Memory B cell (primary cell): Measurements from ENCODE around the gene DAPK1.

ENCODE experiments used
- ATAC-seq: fragments of 150-1000 bp; cut with Tn5 transposase; 2 replicates; pipeline ENCODE4 v1.10.0; 2021; ENCODE audit warnings: low read depth, mild to moderate bottlenecking, moderate library complexity
- DNase-seq, 2 donors: peaks; one replicate each; pipeline ENCODE4 v3.0.0; 2022; ENCODE audit warnings: low spot score in 2 of 2
- H3K27ac Mint-ChIP-seq: one replicate; pipeline ENCODE4 v1.8.0; 2022; ENCODE audit warnings: mild to moderate bottlenecking, moderate library complexity, mixed read lengths
- H3K27me3 Mint-ChIP-seq: one replicate; pipeline ENCODE4 v1.8.0; 2022; ENCODE audit warnings: mixed read lengths
- H3K36me3 Mint-ChIP-seq: one replicate; pipeline ENCODE4 v1.8.0; 2022; ENCODE audit warnings: mild to moderate bottlenecking, mixed read lengths
- H3K4me1 Mint-ChIP-seq: one replicate; pipeline ENCODE4 v1.8.0; 2022; ENCODE audit warnings: mixed read lengths
- H3K4me3 Mint-ChIP-seq: one replicate; pipeline ENCODE4 v1.8.0; 2022; ENCODE audit warnings: mild to moderate bottlenecking, moderate library complexity, mixed read lengths
- H3K9me3 Mint-ChIP-seq: one replicate; pipeline ENCODE4 v1.8.0; 2022; ENCODE audit warnings: mixed read lengths

Gene DAPK1

DNA sequence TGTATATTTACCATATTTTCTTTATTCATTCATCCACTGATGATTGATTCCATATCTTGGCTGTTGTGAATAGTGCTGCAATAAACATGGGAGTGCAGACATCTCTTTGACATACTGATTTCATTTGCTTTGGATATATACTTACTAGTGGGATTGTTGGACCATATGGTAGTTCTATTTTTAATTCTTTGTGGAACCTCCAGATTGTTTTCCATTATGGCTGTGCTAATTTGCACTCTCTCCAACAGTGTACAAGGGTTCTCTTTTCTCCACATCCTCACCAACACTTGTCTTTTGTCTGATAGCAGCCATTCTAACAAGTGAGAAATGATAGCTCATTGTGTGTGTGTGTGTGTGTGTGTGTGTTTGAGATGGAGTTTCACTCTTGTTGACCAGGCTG, 86.7 kb downstream of the DAPK1 start:
- no peaks in the 10 kb centered on the region for H3K27me3 Mint-ChIP-seq
- ATAC-seq (no peak), DNase-seq (no peak)
- H3K27ac Mint-ChIP-seq: no peak overlapping the region
- H3K4me1 Mint-ChIP-seq: no peaks in the 10 kb centered on the region
- no peaks in the 10 kb centered on the region for H3K36me3 Mint-ChIP-seq
- H3K9me3 Mint-ChIP-seq: no peaks in the 10 kb centered on the region
- H3K4me3 Mint-ChIP-seq: no peak overlapping the region

DNA sequence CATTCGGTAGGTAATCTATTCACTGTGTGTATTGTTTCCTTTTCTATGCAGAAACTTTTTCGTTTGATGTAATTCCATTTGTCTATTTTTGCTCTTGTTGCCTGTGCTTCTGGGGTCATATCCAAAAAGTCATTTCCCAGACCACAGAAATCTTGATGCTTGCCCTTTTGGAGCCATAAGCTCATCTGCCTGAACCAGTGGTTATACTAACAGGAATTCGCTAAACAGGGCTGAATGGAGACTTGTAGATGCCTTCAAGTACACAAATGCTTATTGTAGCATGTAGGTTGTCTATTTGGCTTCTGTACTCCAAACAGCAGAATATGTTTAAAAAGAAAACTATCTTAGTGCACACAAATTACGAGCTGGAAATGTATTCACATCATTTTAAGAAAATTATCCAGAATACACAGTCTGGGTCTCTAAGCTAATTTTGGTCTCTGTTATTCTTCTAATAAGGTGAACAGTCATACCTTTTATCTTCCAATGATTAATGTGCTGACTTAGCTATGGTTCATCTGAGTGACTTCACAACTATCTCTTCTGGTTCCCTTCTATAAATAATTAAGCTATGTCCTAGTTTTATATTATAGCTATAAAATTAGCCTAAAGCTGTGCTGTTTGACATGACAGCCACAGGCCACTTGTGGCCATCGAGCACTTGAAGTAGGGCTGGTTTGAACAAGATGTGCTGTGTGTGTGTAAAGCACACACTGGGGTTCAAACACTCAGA, 87.6 kb downstream of the DAPK1 start:
- Mint-ChIP-seq H3K36me3 (no peaks in the 10 kb centered on the region), H3K9me3 (no peaks in the 10 kb centered on the region), H3K4me3 (no peak overlapping the region), H3K27me3 (no peaks in the 10 kb centered on the region), H3K27ac (no peak overlapping the region), H3K4me1 (no peaks in the 10 kb centered on the region)
- no peak for DNase-seq
- ATAC-seq: no peak

DNA sequence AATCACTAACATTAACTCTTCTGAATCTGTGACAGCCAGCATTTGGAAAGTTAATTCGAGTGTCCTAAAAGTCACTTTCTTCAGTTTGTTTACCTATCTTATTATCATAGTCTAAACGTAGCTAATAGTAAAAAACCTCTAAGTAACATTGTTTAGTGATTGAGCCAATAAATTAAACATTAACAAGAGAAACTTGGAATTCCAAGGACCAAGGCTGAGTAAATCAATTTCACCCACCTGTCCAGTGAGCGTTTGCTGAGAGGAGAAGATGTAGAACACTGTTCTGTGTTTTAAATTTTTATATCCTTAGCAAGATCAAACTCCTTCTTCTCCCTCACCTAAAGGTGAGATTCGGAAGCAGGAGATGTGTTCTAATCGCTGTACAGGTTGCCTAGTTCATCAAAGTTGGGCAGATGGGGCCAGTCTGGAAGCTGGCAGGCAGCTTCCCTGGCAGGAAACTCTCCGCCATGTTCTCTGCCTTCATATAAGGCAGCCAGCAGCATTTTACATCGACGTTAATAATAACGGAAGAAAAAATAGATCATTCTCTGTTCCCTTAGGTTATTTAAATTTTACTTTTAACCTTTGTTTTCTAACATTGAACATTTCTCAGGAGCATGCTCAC, 89.2 kb downstream of the DAPK1 start:
- Mint-ChIP-seq H3K4me3 (no peak overlapping the region), H3K27ac (no peak overlapping the region), H3K27me3 (no peaks in the 10 kb centered on the region), H3K9me3 (no peaks in the 10 kb centered on the region), H3K4me1 (no peaks in the 10 kb centered on the region), H3K36me3 (no peaks in the 10 kb centered on the region)
- ATAC-seq (no peak), DNase-seq (no peak)

DNA sequence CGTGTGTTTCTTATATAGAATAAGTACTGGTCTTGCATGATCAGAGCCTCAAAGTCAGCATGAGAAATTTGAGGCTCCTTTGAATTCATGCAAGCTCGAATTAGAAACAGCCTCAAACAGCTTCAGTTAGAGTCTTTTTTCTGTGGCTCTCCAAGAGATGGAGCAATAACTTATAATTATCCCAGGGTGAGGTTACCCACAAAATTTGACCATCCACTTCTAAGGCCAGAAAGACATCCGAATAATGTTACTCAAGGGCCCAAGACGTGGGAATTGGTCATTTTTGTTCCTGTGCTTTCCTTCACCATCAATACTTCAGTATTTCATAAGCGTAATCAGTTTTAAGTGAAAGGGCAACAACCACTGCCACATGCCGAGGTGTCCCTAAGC, 89.7 kb downstream of the DAPK1 start:
- DNase-seq (no peak), ATAC-seq (no peak)
- no peaks in the 10 kb centered on the region for H3K27me3 Mint-ChIP-seq
- H3K36me3 Mint-ChIP-seq: no peaks in the 10 kb centered on the region
- no peaks in the 10 kb centered on the region for H3K9me3 Mint-ChIP-seq
- H3K4me1 Mint-ChIP-seq: no peaks in the 10 kb centered on the region
- H3K4me3 Mint-ChIP-seq: no peak overlapping the region
- no peak overlapping the region for H3K27ac Mint-ChIP-seq

DNA sequence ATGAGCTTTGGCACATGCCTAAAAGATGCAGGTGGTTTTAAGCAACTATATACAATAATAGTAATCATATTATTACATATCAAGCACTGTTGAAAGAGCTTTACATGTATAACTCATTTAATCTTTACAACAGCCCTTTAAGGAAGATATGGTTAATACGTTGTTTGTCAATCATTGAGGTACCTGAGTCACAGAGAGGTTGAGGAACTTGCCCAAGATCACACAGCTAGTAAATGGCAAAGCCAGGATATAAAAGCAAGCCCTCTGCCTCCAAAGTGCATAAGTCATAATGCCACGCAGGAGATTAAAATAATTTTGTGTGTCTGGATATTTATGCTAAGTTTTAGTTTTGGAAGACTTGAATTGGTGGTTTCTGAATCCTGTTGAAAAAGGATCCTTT, 90.2 kb downstream of the DAPK1 start:
- peaks cover 1% of the 10 kb centered on the region for H3K27me3 Mint-ChIP-seq
- no peak overlapping the region for H3K27ac Mint-ChIP-seq
- no peaks in the 10 kb centered on the region for H3K36me3 Mint-ChIP-seq
- ATAC-seq (no peak), DNase-seq (no peak)
- no peak overlapping the region for H3K4me3 Mint-ChIP-seq
- no peaks in the 10 kb centered on the region for H3K4me1 Mint-ChIP-seq
- H3K9me3 Mint-ChIP-seq: no peaks in the 10 kb centered on the region

DNA sequence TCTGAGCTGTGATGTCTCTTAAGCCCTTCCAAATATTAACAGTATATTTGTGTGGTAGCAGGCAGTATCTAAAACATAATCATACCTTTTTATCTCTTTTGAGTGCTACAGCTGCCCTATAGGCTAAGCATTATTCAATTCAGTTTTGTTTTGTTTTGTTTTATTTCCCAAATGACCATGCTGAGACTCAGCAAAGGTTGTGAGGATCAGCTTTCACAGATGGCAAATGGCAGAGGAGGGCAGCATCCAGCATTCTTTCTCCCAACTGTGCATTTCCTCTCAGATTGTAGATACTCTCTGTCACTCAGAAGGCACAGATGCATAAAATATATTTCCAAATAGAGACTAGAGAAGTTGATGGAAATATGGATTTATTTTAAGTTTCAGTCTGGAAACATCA, 90.7 kb downstream of the DAPK1 start:
- Mint-ChIP-seq H3K27ac (no peak overlapping the region), H3K27me3 (peaks cover 1% of the 10 kb centered on the region), H3K36me3 (no peaks in the 10 kb centered on the region), H3K4me3 (no peak overlapping the region), H3K4me1 (no peaks in the 10 kb centered on the region), H3K9me3 (no peaks in the 10 kb centered on the region)
- DNase-seq: no peak
- ATAC-seq: no peak

DNA sequence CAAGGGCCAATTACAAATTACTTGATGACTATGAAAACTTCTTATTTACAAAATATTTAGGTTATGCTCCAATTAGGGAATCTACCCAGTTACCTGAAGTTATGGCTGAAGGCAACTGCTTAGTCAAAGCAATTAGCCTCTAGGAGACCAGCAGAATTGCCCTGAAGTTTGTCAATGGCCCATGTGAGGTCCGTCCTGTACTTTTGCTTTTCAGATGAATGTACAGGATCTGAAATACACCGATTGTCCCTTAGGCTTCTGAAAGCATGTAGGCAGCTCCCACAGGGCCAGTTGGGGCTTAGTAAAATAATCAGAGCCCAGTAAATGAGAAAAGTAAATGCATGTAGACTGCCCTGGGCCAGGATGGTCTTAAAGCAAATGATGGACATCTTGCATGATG, 93.3 kb downstream of the DAPK1 start:
- H3K4me1 Mint-ChIP-seq: no peaks in the 10 kb centered on the region
- ATAC-seq: no peak
- no peak overlapping the region for H3K4me3 Mint-ChIP-seq
- H3K27me3 Mint-ChIP-seq: peaks cover 1% of the 10 kb centered on the region
- H3K36me3 Mint-ChIP-seq: no peaks in the 10 kb centered on the region
- H3K9me3 Mint-ChIP-seq: no peaks in the 10 kb centered on the region
- no peak overlapping the region for H3K27ac Mint-ChIP-seq
- no peak for DNase-seq

DNA sequence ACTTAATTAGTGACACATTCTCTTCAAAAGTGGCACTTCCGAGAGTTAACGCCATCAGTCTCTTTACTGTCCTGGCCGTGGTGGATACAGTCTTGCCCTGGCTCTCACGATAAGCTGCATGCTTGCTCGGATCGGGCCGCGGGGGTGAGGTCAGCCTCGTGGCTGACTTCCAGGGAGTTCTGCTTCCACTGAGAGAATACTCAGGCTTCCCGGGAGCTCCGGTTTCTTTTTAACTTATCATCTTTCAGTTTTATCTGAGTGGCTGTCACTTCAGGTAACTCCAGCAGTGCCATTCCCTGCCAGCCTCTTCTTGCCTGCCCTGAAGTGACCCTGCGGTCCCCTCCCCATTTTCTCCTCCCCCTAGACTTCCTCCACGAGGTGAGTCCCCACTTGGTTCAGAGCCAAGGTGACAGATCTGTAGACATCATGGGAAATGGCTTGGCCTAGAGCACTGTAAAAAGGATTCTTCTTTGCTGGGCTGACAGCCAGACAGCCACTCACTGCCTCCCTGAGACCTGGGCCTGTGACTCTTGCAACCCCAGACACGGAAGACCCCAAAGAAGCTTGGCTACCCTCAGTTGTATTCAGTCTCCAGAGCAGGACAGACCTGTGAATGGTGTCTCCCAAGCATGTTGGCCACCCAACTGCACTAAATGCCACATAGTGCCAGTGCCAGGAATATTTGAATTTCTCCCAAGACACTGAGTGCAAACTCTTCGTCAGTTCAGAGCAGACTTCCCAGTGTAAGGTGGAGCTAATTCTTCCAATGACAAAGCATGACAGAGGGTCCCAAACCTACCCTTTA, 95.1 kb downstream of the DAPK1 start:
- no peaks in the 10 kb centered on the region for H3K9me3 Mint-ChIP-seq
- DNase-seq (no peak), ATAC-seq (no peak)
- H3K4me1 Mint-ChIP-seq: no peaks in the 10 kb centered on the region
- H3K27me3 Mint-ChIP-seq: peaks cover 2% of the 10 kb centered on the region
- H3K36me3 Mint-ChIP-seq: no peaks in the 10 kb centered on the region
- no peak overlapping the region for H3K27ac Mint-ChIP-seq
- no peak overlapping the region for H3K4me3 Mint-ChIP-seq

DNA sequence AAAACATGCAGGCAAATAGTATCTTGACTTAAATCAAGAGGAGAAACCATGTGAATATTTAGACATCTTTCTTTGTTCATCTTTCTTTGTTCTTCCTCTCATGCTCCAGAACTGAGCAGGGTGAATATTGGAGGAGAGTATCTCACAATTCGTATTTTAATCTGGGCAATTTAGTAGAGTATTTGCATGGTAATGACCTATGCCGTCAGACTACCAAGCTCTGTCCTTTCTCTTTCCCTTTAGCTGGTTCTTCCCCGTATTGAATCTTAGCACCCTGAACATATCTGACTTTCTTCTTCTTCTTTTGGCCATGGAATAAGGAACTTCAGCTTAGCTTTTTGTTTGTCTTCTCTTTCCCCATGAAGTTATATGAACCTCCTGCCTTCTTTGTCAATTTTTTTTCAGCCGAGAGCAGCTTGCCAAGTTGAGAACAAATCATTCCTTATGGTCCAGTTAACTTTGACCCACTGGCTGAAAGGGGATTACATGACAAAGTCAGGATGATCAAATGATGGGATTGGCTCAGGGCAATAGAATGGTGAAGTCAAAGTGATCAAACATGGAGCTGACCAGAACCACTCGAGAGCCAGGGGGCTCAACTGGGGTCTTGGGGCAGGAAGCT, 95.8 kb downstream of the DAPK1 start:
- H3K36me3 Mint-ChIP-seq: no peaks in the 10 kb centered on the region
- DNase-seq (no peak), ATAC-seq (no peak)
- no peak overlapping the region for H3K27ac Mint-ChIP-seq
- no peak overlapping the region for H3K4me3 Mint-ChIP-seq
- peaks cover 3% of the 10 kb centered on the region for H3K27me3 Mint-ChIP-seq
- no peaks in the 10 kb centered on the region for H3K4me1 Mint-ChIP-seq
- no peaks in the 10 kb centered on the region for H3K9me3 Mint-ChIP-seq

DNA sequence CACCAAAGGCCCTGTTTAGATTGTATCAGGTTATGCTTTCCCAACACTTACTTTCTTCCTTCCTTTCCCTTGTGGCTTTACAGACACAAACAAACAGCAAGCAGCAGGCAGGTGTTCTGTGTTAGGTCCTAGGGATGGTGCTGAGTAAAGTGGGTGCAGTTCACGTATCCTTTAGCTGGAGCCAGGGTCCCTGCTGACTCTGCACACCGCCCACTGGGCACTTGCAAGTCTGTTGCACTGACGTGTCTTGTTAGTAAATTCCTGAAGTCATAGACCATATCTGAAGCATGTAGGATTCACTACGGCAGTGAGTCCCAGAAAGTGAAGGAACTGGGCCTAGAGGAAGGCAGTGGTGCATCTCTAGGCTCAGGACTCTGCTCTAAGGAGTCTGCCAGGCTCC, 96.5 kb downstream of the DAPK1 start:
- Mint-ChIP-seq H3K36me3 (no peaks in the 10 kb centered on the region), H3K9me3 (no peaks in the 10 kb centered on the region), H3K27ac (no peak overlapping the region), H3K27me3 (peaks cover 3% of the 10 kb centered on the region), H3K4me3 (no peak overlapping the region), H3K4me1 (no peaks in the 10 kb centered on the region)
- no peak for DNase-seq
- no peak for ATAC-seq

DNA sequence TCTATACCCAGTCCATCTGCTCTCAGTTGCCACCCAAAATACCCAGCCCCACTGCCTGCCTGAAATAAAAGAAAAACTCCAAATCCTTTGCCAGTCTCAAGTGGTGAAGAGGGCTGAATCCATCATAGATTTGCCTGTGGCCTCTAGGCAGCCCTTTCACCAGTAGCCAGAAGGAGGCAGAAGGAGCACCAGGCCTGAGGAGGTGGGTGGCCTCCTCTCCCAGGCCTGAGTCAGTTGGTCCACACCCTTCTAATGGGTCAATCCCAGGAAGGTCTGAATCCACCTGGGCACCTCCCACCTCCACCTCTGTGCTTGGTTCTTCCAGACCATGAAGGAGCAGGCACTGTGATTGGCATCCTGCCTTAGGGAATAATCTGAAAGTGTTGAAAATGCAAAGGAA, 97.0 kb downstream of the DAPK1 start:
- no peak overlapping the region for H3K27ac Mint-ChIP-seq
- no peak overlapping the region for H3K4me3 Mint-ChIP-seq
- H3K27me3 Mint-ChIP-seq: peaks cover 3% of the 10 kb centered on the region
- no peaks in the 10 kb centered on the region for H3K36me3 Mint-ChIP-seq
- DNase-seq: no peak
- no peaks in the 10 kb centered on the region for H3K9me3 Mint-ChIP-seq
- no peaks in the 10 kb centered on the region for H3K4me1 Mint-ChIP-seq
- no peak for ATAC-seq

DNA sequence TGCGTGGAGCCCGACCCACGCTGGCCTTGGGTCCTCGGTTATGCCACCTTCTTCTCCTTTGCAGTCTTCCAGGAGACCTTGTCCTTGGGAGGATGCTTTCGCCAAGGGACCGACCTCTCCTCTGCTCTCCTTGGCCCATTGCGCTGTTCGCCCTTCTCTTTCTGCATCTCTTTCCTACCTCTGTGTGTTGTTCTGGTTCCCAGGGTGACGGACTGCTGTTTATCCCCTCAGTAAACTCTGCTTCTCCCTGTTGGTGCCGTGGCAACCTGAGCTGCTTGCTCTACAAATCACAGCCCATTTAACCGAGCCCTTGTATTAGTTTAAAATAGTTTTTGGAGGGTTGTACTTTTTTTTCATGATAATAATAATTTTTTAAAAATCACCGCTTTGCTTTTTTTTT, 97.9 kb downstream of the DAPK1 start:
- no peak for DNase-seq
- ATAC-seq: no peak
- peaks cover 3% of the 10 kb centered on the region for H3K27me3 Mint-ChIP-seq
- no peaks in the 10 kb centered on the region for H3K4me1 Mint-ChIP-seq
- H3K9me3 Mint-ChIP-seq: no peaks in the 10 kb centered on the region
- no peak overlapping the region for H3K4me3 Mint-ChIP-seq
- H3K27ac Mint-ChIP-seq: no peak overlapping the region
- no peaks in the 10 kb centered on the region for H3K36me3 Mint-ChIP-seq

DNA sequence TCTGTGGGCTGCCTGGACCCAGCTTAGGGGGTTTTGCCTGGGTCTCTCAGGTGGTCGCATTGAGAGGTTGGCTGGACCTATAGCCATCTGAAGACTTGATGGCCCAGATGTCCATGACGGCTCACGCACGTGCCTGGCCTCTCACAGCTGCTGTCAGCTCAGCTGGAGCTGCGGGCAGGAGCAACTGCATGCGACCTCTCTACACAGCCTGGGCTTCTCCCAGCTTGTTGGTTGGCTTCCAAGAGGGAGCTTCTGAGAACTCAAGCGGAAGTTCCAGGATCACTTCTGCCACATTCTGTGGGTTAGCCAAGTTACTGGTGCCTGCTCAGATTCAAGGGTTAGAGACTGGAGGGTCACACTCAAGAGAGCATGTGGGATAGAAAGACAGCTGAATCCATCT, 99.2 kb downstream of the DAPK1 start:
- Mint-ChIP-seq H3K36me3 (no peaks in the 10 kb centered on the region), H3K4me1 (no peaks in the 10 kb centered on the region), H3K27ac (no peak overlapping the region), H3K4me3 (no peak overlapping the region), H3K27me3 (peaks cover 3% of the 10 kb centered on the region), H3K9me3 (no peaks in the 10 kb centered on the region)
- no peak for ATAC-seq
- DNase-seq: no peak

DNA sequence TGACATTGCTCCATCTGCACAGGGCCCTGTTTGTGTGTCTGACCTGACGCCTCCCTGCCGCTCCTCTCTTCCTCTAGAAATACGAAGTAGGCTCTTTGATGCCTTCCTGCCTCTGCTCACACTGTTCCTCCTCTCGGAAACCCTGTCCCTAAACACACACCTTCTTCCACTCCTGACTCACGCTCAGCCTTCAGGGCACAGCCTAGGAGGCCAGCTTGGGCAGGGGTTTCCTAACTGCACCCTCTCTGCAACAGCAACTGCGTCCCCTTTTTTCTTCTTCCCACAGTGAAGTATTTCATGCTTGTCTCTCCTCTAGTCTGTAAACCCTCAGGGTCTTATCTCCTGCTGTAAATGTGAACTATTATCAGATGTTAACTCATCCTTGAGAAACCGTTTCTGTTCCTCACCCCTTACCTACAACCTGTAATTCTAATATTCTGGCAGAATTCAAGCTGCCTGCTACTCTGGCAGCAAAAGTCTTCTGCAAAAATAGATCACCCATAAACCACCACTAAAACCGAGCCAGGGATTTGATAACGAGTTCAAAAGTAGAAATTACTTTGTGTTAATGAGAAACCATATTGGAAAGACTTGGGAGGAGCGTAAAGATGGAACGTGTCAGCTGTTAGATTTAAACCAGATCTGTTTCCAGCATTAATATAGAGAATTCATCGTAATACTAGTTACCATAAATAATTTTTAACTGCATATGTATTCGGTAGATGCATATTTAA, 100.2 kb downstream of the DAPK1 start:
- DNase-seq (no peak), ATAC-seq (no peak)
- Mint-ChIP-seq H3K4me3 (no peak overlapping the region), H3K9me3 (no peaks in the 10 kb centered on the region), H3K27ac (no peak overlapping the region), H3K27me3 (peaks cover 2% of the 10 kb centered on the region), H3K4me1 (no peaks in the 10 kb centered on the region), H3K36me3 (no peaks in the 10 kb centered on the region)
